Left cardiac atrium (tissue), 4 donors: Measurements from ENCODE around the gene SFXN4. TPM values are rescaled to one million over a fixed set of nuclear protein-coding genes. Genes with fewer than 3 reads are reported as not detected.
"Not testable (repeated sequence)": the region's sequence is repeated elsewhere in the genome, so short reads cannot be mapped to it uniquely, and the experiment has no call there.

Experiments used
- ATAC-seq, 2 donors: fragments of 200-7000 bp; cut with Tn5 transposase; one replicate each; pipeline ENCODE4 v1.9.1; 2020; ENCODE audit warnings: mild to moderate bottlenecking in 2 of 2, moderate library complexity in 2 of 2
- DNase-seq: peaks from one replicate; pipeline ENCODE4 v3.0.0-alpha.2; 2020
- intact Hi-C, 2 donors: fragments of 100-400 bp; cut with DNase I; formaldehyde crosslinking; loops; one replicate each; pipeline versions ENCODE4 v1.14.1 to v1.15.1; 2022 to 2023
- total RNA-seq, 2 donors: library from RNA; stranded (reverse); fragmentation: NEBNext Ultra II Directional; extraction: Animal tissue kit (Norgen Biotek cat#: 25700); gene quantifications; one replicate each; pipeline ENCODE4 v1.2.1, GENCODE V29; 2021
- donor health status: DM: no; HTN: yes; CAD: no.
- donor health status: DM: no; HTN: yes; CAD: no; lungs with severe emphysema.
- donor health status: DM: yes; HTN: yes; CAD: no.
- donor health status: Dilated cardiomyopathy.

The SFXN4 gene
- total RNA-seq, 2 donors from 2014 or later: 34.7 to 36.8 TPM

DNA sequence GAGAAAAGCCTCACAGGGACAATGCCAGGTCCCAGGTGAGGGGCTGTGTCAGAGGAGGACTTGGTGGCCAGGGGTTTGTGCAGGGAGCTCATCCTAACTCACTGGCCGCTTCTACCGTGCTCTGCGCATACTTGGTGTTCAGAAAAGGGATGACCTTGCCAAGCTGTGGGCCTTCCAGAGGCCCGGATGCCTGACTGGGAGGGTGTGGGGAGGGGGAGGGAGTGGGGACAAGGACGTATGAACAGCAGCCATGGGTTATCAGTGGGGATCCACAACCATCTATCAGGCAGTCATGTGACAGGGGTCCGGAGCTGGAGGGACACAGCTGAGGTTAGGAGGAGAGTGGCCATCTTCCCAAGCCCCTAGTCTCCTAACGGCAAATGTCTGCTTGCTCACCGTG lies 6.2 kb downstream of the SFXN4 start:
- intact Hi-C loops: no loop called here
- ATAC-seq (no peak), DNase-seq (no peak)

DNA sequence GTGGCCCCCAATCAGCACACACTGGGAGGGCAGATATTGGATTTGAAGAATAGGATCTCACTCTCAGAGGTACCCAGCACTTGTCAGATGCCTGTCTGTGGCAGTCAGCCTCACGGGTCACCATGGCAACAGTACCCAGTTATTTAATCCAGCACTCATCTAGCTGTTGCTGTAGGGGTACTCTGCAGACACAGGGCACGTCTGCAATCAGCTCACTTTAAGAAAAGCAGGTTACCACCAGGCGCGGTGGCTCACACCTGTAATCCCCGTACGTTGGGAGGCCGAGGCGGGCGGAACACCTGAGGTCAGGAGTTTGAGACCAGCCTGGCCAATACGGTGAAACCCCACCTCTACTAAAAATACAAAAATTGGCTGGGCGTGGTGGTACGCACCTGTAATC lies 11.9 kb downstream of the SFXN4 start:
- intact Hi-C loops: no loop called here
- DNase-seq (no peak), ATAC-seq (no peak)

DNA sequence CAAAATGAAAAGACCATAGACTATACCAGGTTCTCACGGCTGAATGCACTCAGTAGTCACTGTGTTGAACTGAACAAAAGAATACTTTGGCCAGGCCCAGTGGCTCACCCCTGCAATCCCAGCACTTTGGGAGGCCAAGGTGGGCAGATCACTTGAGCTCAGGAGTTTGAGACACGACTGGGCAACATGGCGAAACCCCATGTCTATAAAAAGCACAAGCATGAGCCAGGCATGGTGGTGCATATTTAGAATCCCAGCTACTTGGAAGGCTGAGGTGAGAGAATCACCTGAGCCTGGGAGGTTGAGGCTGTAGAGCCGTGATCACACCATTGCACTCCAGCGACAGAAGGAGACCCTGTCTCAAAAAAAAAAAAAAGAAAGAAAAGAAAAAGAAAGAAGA lies 12.5 kb downstream of the SFXN4 start:
- ATAC-seq (no peak), DNase-seq (no peak)

DNA sequence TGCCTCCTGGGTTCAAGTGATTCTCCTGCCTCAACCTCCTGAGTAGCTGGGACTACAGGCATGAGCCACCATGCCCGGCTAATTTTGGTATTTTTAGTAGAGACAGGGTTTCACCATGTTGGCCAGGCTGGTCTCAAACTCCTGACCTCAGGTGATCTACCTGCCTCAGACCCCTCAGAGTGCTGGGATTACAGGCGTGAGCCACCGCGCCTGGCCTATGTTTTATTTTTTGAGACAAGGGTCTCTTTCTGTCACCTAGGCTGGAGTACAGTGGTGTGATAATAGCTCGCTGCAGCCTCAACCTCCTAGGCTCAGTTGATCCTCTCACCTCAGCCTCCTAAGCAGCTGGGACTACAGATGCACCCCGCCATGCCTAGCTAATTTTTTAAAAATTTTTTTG lies 13.9 kb downstream of the SFXN4 start:
- intact Hi-C loops, DNase-seq, ATAC-seq: not testable (repeated sequence)

More for the DNA sequence above, 12.5 kb downstream of the SFXN4 start:
- intact Hi-C loops: no loop called here

DNA sequence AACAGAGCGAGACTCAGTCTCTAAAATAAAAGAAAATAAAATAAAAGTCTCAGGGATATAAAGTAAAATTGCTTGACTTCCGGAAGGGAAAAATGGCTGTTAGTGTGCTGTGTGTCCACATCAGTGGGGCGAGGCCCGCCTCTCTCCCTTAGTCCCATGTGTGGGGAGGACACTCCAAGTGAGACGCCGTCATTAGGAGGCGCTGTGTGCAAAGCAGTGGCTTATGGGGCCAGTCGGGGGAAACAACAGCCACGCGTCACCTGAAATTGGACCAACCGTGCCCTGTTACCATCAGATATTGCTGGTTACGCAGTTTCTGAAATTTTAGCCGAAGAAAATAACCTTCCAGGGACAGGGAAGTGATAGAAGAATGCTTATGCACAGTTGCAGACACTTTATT lies 15.8 kb downstream of the SFXN4 start:
- ATAC-seq: no peak
- intact Hi-C loops: no loop called here
- no peak for DNase-seq

DNA sequence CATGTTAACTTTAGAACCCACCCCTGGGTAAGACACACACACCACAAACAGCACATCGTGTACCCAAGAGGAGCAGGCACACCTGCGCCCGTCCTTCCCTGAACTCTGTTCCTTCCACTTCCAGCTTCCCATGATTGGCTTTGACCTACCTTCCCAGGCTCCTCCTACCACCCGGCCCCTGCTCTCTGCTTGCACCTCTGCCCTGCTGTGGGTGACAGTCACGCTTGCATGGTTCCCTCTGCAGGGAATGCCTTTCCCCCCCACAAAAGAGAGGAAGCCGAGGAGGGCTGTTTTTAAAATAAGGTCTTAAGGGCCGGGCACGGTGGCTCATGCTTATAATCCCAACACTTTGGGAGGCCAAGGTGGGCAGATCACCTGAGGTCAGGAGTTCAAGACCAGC lies 16.4 kb downstream of the SFXN4 start:
- intact Hi-C loops: no loop called here
- ATAC-seq (no peak), DNase-seq (no peak)

DNA sequence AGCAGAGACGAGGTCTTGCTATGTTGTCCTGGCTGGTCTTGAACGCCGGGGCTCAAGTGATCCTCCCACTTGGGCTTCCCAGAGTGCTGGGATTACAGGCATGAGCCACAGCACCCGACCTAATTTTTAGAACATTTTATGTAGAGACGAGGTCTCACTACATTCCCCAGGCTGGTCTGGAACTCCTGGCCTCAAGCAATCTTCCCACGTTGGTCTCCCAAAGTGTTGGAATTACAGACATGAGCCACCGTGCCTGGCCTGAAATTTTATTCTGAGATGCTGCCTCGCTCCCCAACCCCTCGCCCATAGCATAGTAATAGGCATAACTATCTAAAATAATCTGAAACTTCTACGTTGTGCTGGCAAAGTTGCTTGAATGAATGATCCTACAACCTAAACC lies 21.9 kb downstream of the SFXN4 start:
- no peak for ATAC-seq
- no peak for DNase-seq
- intact Hi-C loops: no loop called here

DNA sequence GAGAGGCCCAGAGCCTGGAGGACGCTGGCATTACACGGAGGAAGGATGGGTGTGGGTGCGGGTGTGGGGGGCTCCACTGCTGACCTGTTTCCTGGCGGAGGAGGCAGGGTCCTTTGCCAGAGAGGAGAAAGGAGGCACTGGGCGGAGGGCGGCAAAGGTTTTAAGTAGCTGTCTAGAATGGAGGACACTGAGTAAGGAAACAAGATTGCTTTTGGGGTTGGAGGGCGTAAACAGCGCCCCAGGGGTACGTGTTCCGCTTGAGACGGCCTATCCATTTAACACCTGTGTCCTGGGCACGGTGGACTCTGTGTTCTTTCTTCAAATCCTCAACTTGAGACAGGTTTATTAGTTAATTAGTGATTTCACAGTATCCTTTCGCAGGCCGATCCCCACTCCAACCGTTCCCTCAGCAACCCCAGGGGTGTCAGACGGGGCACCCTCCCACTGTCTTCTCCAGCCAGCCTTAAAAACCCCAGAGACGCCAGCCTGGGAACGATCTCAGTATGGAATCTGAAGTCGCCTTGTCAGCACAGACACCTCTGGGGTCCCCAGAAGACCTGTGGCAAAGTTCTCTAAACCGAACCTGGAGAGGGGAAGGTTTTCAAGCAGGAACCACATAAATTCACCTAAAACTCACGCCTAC lies 24.8 kb downstream of the SFXN4 start:
- DNase-seq (no peak), ATAC-seq (no peak)
- intact Hi-C loops: no loop called here

DNA sequence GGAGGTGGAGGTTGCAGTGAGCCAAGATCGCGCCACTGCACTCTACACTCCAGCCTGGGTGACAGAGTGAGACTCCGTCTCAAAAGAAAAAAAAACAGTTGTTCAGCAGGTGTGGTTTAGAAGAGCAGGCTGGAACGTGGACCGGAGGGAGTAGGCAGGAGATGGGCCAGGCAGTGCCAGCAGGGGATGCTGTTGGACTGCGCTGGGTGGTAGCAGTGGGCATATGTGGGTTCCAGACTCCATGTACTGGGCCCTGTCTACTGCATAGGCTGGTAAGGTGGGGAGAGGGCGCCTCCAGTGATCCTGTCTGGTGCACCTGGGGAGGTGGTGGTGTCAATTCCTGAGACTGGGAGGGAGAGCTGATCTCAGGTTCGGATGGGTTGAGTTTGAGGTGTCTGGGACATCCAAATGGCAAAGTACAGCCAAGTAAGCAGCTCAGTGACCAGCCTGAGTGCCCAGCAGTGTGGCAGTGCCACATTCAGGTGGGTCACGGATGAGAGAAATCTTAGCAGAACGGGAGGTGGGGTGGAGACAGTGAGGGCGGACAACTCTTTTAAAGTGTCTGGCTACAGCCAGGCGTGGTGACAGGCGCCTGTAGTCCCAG lies 25.9 kb downstream of the SFXN4 start:
- intact Hi-C loops: no loop called here
- DNase-seq: peak; percentile 40

DNA sequence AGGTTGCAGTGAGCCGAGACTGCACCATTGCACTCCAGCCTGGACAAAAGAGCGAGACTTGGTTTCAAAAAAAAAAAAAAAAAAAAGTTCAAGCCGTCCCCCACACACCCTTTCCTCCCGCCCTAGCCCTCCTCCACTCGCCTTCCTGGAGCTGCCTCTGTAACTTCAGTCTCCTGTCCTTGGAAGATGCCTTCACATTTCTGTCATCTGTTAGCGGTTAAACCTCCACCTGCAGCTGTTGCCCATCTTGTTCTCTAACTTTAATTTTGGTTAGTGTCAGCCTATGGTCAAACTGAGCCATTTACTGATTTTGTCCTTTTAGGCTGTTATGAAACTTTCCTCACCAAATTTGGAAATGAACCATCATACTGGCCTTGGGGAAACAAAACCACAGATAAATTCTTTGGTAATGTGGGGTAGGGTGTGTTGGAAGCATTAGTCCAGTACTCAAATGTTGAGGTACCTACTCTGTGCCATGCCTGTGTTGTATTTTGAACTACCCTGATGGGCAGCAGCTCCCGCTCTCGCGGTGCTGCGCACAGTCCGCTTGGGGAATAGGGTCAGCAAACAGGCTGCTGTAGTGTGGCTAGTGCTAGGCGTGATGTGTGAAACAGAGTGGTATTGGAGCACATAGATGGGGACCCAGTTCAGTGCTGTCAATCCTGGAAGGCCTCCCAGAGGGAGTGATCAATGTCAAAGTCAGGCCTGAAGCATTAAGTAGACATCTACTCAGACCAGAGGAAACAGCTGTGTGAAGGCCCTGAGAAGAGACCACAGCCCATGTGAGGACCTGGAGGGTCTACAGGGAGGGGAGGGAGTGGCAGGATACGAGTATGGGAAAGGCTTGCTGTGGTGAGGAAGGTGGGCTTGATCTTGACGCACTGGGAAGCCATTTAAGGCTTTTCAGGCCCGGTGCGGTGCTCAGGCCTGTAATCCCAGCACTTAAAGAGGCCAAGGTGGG lies 26.9 kb downstream of the SFXN4 start:
- peak in 1 of 2 donors; percentile 35 for ATAC-seq
- DNase-seq: no peak

More for the DNA sequence above, 25.9 kb downstream of the SFXN4 start:
- ATAC-seq: peak; percentile 61 to 64

DNA sequence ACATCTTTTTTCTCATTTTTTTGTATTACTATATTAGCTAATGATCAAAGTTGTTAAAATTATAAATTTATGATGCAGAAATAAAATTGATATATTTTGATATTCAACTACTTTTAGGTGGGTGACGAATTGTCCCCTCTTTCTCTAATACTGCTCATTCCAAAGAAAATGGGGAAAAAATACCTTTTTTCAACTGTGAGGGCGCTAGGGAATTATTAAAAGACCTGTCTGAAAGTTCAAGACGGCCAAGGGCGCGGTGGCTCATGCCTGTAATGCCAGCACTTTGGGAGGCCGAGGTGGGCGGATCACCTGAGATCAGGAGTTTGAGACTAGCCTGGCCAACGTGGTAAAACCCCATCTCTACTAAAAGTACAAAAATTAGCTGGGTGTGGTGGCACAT lies 27.6 kb downstream of the SFXN4 start:
- DNase-seq, intact Hi-C loops: not testable (repeated sequence)

More for the DNA sequence above, 26.9 kb downstream of the SFXN4 start:
- intact Hi-C loops: no loop called here

DNA sequence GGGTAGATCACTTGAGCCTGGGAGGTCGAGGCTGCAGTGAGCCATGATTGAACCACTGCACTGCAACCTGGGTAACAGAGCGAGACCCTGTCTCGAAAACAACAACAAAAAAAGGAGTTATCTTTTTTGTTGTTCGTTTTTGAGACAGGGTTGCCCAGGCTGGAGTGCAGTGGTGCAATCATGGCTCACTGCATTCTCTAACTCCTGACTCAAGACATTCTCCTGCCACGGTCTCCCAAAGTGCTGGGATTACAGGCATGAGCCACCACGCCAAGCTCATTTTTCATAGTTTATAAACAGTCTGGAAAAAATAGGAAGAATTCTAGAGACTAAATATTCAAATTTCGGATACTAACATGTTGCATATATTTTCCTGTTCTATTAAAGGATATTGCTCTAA lies 29.4 kb downstream of the SFXN4 start:
- no peak for ATAC-seq
- no peak for DNase-seq
- intact Hi-C loops: no loop called here

More for the DNA sequence above, 27.6 kb downstream of the SFXN4 start:
- ATAC-seq: not testable (repeated sequence)

DNA sequence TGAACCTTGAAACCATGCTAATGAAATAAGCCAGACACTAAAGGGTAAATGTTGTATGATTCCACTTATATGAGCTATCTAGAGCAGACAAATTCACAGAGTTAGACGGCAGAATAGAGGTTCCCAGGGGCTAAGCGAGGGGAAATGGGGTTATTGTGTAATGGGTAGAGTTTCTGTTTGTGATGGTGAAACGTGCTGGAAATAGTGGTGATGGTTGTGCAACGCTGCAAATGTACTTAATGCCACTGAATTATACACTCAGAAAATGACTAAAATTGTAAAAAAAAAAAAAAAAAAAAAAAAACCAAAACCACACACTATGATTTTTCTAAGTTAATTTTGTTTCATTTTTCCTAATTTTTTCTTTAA lies 30.0 kb downstream of the SFXN4 start:
- intact Hi-C loops: no loop called here
- DNase-seq (no peak), ATAC-seq (peak; percentile 10 to 17)

DNA sequence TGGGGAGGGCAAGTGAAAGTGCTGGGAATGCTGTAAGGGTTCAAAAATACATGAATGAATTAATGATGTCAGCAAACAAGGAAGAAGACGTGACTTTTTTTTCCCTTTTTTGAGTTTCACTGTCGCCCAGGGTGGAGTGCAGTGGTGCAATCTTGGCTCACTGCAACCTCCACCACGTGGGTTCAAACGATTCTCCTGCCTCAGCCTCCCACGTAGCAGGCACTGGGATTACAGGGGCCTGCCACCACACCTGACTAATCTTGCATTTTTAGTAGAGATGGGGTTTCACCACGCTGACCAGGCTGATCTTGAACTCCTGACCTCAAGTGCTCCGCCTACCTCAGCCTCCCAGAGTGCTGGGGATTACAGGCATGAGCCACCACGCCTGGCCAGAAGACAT lies 31.6 kb downstream of the SFXN4 start:
- ATAC-seq (no peak), DNase-seq (no peak)
- intact Hi-C loops: no loop called here

DNA sequence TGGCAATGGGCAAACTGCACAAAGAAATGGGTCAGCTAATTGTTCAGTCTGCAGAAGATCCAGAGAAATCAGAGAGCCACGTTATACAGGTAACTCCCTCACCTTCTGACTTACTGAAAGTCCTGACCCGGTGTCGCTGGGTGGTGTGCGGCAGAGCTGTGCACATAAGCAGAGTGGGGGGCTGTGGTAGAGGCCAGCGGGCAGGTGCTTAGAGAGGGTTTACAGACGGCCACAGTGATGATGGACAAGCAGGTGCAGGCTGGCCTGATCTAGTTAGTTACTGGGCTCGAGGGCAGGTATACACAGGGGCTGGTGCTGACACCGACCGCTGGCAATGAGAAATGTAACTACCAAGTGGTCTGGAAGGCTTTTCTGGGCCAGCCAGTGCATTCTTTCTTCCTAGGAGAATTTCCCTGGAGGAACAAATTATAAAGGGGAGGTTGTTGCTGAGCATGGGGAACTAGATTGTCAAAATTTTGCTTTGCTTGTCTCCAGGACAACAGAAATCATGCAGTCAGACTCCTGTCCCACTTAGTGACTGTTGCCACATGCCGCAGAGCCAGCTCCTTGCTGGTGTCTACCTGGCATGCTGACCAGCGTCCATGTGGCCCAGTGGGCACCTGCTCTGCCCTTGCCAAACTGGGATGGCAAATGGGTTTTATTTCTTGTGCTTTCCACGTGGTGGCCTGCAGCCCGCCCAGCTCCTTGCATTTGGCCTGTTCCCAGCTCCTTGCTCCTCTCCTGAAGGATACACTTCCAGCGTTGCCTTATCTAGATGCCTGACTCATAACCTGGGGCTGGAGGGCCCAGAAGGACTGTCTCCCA lies 32.8 kb downstream of the SFXN4 start:
- DNase-seq (no peak), ATAC-seq (peak in 1 of 2 donors; percentile 32)
- intact Hi-C loops: no loop called here

DNA sequence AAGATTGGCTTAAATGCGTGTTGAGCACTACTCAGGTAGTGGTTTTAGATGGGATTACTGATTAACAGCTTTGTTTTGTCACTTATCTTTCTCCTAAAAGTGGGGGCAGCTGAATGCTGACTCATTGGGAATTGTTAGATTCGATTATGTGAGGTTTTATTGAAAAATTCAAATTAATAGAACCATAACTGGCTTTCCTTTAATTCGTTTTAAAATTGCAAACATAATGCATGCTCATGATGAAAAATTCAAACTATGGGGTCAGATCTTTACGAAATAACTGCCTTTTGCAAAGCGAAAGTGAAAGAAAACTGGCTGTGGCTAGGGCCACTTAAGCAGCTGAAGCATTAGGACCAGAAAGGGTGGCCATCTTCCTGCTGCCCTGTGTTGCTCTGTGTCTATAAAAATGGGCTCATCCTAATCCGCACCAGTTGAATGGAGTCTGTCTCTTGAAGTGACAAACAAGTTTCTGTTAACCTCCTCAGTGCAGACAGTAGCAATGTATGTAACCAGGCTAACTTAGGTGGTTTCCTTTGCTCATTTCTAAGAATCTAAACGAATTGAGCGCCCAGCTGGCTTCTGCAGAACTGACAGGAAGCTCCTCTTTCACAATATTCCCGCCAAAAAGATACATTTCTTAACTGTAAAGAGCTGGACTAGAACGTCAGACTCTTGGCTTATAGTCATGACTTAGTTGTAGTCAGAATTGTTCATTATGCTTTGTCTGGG lies 33.8 kb downstream of the SFXN4 start:
- intact Hi-C loops: no loop called here
- ATAC-seq (peak; percentile 60 to 63), DNase-seq (no peak)

DNA sequence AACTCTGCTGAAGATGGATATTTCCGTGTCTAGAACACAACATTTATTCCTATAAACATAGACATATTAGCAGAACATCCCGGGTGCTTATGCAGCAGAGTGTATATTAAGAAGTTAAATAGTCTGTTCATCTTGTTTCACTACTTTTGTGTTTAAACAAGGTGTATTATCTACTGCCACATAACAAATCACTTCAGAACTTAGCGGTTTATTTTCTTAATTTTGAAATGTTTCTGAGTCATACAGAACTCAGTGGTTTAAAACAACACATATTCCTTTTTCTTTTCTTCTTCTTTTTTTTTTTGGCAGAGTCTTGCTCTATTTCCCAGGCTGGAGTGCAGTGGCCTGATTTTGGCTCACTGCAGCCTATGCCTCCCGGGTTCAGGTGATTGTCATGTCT lies 35.8 kb downstream of the SFXN4 start:
- no peak for ATAC-seq
- intact Hi-C loops: no loop called here
- no peak for DNase-seq

DNA sequence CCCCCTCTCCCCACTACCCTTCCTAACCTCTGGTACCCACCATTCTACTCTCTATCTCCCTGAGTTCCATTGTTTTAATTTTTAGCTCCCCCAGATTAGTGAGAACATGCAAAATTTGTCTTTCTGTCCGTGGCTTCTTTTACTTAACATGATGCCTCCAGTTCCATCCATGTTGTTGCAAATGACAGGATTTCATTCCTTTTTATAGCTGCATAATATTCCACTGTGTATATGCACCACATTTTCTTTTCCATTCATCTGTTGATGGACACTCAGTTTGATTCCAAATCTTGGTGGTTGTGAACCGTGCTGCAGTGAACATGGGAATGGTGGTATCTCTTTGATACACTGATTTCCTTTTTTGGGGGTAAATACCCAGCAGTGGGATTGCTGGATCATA lies 39.6 kb downstream of the SFXN4 start:
- intact Hi-C loops: no loop called here
- DNase-seq (no peak), ATAC-seq (no peak)

DNA sequence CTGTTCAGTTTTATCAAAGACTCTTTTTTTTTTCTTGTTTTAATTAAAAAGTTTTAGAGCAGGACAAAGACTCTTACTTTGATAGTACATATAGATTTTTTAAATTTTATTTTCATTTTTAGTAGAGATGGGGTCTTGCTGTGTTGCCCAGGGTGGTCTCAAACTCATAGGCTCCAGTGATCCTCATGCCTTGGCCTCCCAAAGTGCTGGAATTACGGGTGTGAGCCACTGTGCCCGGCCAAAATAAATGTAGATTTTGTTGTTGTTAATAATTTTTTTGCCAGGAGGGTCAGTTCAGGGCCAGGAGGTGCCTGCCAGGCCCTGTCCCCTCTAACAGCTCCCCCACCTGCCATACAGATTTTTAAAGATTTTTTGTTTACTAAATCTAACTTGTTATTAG lies 44.6 kb downstream of the SFXN4 start:
- intact Hi-C loops: no loop called here
- ATAC-seq (no peak), DNase-seq (no peak)
